HG02678 (cell line): ENCODE measurements around the gene POLD3.

Source experiments
- ATAC-seq: cut with Tn5 transposase; IDR thresholded peaks from one replicate; pipeline ENCODE4 v1.9.1; 2021; ENCODE audit warnings: mild to moderate bottlenecking, moderate library complexity; ENCODE audit not compliant: unreplicated experiment

Gene POLD3

GRCh38 chr11:74686792-74687191, 94.4 kb downstream of the POLD3 start:
- no peak for ATAC-seq

GRCh38 chr11:74687237-74688023, 95.0 kb downstream of the POLD3 start:
- ATAC-seq: no peak

- no peak for ATAC-seq
Measured at GRCh38 chr11:74689666-74690065, 97.3 kb downstream of the POLD3 start.

GRCh38 chr11:74691755-74692154, 99.4 kb downstream of the POLD3 start:
- no peak for ATAC-seq
